ENCODE data around the gene SCARB1.

GRCh38 chr12:124867401-124867930, 3.8 kb upstream of the SCARB1 start:
- TF ChIP-seq CTCF (IDR thresholded peaks at IDR 0.05) = no peak
- TF ChIP-seq EP300 (IDR thresholded peaks at IDR 0.05; ENCODE audit: low read depth) = no peak
- no peak for TF ChIP-seq POLR2A (IDR thresholded peaks at IDR 0.05)
- TF ChIP-seq POLR2AphosphoS5 (IDR thresholded peaks at IDR 0.05) = no peak
